SH-SY5Y (cell line): ENCODE data around the gene HOXA6.

Experiments used
- GATA2 ChIP-seq: IDR thresholded peaks from 2 replicates; pipeline ENCODE4 v1.6.1; 2011; ENCODE audit warnings: mild to moderate bottlenecking, low read depth, low read length
- GATA3 ChIP-seq: IDR thresholded peaks from 2 replicates; pipeline ENCODE4 v1.6.1; 2011; ENCODE audit warnings: low read depth, mild to moderate bottlenecking, low read length, moderate library complexity

DNA sequence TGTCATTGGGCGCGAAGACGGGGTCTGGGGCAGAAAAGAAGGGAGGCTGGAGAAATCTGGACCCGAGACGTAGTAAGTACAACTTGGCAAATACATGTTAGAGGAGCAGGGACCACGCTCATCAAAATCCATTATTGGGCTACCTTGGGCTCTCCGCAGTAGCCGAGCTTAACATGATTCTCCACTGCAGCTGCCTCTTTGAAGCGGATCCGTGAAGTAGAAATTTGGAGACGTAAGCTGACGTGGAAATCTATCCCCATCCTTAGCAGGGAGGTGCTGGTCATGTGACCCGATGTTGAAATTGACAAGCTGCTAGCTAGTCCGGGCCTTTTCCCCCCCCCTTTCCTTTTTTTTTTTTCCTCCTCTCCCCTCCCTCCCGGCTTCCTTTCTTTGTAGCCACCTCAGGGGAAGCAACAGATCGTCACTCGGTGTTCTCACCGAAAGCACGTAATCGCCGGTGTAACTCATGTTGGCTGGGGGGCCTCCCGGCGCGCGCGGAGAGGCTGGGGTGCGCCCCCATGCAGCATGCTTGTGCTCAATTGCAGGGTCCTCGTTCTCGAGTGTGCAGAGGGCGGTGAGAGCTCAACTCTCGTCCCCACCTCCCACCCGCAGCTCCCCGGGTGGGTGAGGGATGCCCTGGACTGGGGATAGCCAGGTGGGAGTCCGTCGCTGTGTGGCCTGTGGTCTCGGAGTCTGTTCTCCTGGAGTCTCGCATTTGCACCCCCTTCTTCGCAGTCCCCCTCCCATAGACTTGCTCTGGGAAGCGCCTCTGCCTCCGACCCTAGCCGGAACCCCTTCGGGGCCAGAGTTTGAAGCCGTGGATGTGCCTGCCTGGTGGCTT, 37.7 kb upstream of the HOXA6 start, which contains the start of gene HOXA11:
- no peak for TF ChIP-seq GATA3
- TF ChIP-seq GATA2: no peak
